Caco-2 (cell line): ENCODE measurements around the gene UBL7. TPM values are rescaled to one million over a fixed set of nuclear protein-coding genes. Genes with fewer than 3 reads are reported as not detected.
A peak's percentile ranks its signal among the peaks of the same experiment; 100 is the strongest.

Source experiments
- BruUV-seq: library from RNA; stranded (reverse); fragments of 400-500 nt; replicated peaks from 2 replicates; lab custom pipeline; 2021; lab: Mats Ljungman, UMichigan
- CTCF ChIA-PET: fragments of 300-600 bp; sonication (Branson Sonifier 250); formaldehyde crosslinking; loops from one replicate; lab custom pipeline; 2022; ENCODE audit warnings: antibody characterized with exemption; lab: Charles Lee
- POLR2A ChIA-PET: fragments of 300-600 bp; sonication (Branson Sonifier 250); formaldehyde crosslinking; loops from one replicate; lab custom pipeline; 2022; ENCODE audit warnings: antibody characterized with exemption; lab: Charles Lee
- DNase-seq, 2 experiments: peaks; one replicate each; pipeline versions ENCODE4 v3.0.0 to v3.0.0-alpha.2; 2020 to 2022
- H3K27me3 ChIP-seq: replicated peaks from 2 replicates; pipeline ENCODE4 v1.6.0; 2011; ENCODE audit warnings: low read length; ENCODE audit not compliant: control insufficient read depth, insufficient read depth
- H3K36me3 ChIP-seq: 2 replicates; pipeline ENCODE4 v1.5.1; 2011; ENCODE audit warnings: low read length; ENCODE audit not compliant: control insufficient read depth, insufficient read depth
- H3K4me1 ChIP-seq: fragments of 250-450 bp; sonication (Bioruptor Pico); 2 replicates; pipeline ENCODE4 v1.5.1; 2020; ENCODE audit warnings: mild to moderate bottlenecking
- H3K4me3 ChIP-seq: 2 replicates; pipeline ENCODE4 v1.5.1; 2011; ENCODE audit warnings: low read depth, mild to moderate bottlenecking, control low read depth, low read length
- H3K9me3 ChIP-seq: fragments of 250-450 bp; sonication (Bioruptor Pico); 2 replicates; pipeline ENCODE4 v1.5.1; 2020; ENCODE audit warnings: mild to moderate bottlenecking, moderate library complexity
- H3K27ac Mint-ChIP-seq: one replicate; pipeline ENCODE4 v1.8.0; 2022; ENCODE audit warnings: mixed read lengths; ENCODE audit not compliant: unreplicated experiment
- H3K27me3 Mint-ChIP-seq: one replicate; pipeline ENCODE4 v1.8.0; 2022; ENCODE audit warnings: mixed read lengths; ENCODE audit not compliant: insufficient read depth, unreplicated experiment
- H3K36me3 Mint-ChIP-seq: one replicate; pipeline ENCODE4 v1.8.0; 2022; ENCODE audit warnings: mild to moderate bottlenecking, mixed read lengths; ENCODE audit not compliant: insufficient read depth, unreplicated experiment
- H3K4me1 Mint-ChIP-seq: one replicate; pipeline ENCODE4 v1.8.0; 2022; ENCODE audit warnings: low read depth, mixed read lengths; ENCODE audit not compliant: unreplicated experiment
- H3K4me3 Mint-ChIP-seq: one replicate; pipeline ENCODE4 v1.8.0; 2022; ENCODE audit warnings: mild to moderate bottlenecking, moderate library complexity, mixed read lengths; ENCODE audit not compliant: unreplicated experiment
- H3K9me3 Mint-ChIP-seq: one replicate; pipeline ENCODE4 v1.8.0; 2022; ENCODE audit warnings: mixed read lengths; ENCODE audit not compliant: unreplicated experiment
- intact Hi-C: fragments of 100-400 bp; cut with micrococcal nuclease; formaldehyde crosslinking; loops from one replicate; pipeline ENCODE4 v1.10.0; 2022; ENCODE audit not compliant: unreplicated experiment
- total RNA-seq: library from RNA; stranded (reverse); gene quantifications from 2 replicates; pipeline ENCODE4 v1.2.3, GENCODE V29; 2022
- TF ChIP-seq, protein P1 (sequence below), 2 experiments: fragments of 200-600 bp in 1 of 2; IDR thresholded peaks; 1 replicate in 1 of 2; 2 replicates in 1 of 2; pipeline versions ENCODE4 v1.5.1 to v1.8.0; 2011 to 2022; ENCODE audit warnings: antibody characterized with exemption in 1 of 2, control low read depth in 1 of 2, inconsistent platforms in 1 of 2, low read depth in 1 of 2, low read length in 1 of 2, mild to moderate bottlenecking in 1 of 2, moderate library complexity in 1 of 2; ENCODE audit not compliant: insufficient read depth in 1 of 2, severe bottlenecking in 1 of 2, unreplicated experiment in 1 of 2

Gene UBL7
- total RNA-seq, 1 experiment from 2014 or later: 34.4 TPM

DNA sequence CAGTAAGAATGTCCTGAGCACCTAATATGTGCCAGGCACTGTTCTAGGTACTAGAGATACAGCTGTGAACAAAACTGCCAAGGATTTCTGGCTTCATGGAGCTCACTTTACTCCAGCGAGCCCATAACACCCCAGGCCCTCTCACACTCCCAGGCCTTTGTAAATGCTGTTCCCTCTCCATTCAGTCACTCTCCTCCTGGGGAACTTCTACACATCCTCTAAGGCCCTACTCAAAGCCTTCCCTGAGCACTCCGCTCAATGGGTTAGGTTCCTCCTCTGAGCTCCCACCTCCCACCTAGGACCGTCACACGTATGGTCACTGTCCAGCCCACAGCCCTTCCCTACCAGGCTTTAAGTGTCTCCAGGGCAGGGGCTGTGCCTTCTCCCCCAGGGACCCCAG, 54.4 kb downstream of the UBL7 start:
- Mint-ChIP-seq H3K36me3 (peaks cover 15% of the 10 kb centered on the region), H3K4me3 (no peak overlapping the region), H3K9me3 (no peaks in the 10 kb centered on the region), H3K27me3 (no peaks in the 10 kb centered on the region), H3K27ac (peak overlapping the region; percentile 54), H3K4me1 (peaks cover 15% of the 10 kb centered on the region)
- ChIA-PET POLR2A (no interaction called here), CTCF (no interaction called here)
- Histone ChIP-seq H3K4me1 (no peaks in the 10 kb centered on the region), H3K36me3 (no peaks in the 10 kb centered on the region; the same call in 1 of the 2 replicates), H3K27me3 (no peaks in the 10 kb centered on the region), H3K9me3 (no peaks in the 10 kb centered on the region), H3K4me3 (no peak overlapping the region)
- TF ChIP-seq, protein P1, sequence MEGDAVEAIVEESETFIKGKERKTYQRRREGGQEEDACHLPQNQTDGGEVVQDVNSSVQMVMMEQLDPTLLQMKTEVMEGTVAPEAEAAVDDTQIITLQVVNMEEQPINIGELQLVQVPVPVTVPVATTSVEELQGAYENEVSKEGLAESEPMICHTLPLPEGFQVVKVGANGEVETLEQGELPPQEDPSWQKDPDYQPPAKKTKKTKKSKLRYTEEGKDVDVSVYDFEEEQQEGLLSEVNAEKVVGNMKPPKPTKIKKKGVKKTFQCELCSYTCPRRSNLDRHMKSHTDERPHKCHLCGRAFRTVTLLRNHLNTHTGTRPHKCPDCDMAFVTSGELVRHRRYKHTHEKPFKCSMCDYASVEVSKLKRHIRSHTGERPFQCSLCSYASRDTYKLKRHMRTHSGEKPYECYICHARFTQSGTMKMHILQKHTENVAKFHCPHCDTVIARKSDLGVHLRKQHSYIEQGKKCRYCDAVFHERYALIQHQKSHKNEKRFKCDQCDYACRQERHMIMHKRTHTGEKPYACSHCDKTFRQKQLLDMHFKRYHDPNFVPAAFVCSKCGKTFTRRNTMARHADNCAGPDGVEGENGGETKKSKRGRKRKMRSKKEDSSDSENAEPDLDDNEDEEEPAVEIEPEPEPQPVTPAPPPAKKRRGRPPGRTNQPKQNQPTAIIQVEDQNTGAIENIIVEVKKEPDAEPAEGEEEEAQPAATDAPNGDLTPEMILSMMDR (IDR thresholded peaks at IDR 0.05; ENCODE audit: insufficient read depth in 1 of 2, low read depth in 1 of 2, low read length in 1 of 2, severe bottlenecking in 1 of 2, unreplicated experiment in 1 of 2): no peak
- intact Hi-C loops: no loop called here
- no peak for DNase-seq
- no TSS peak for BruUV-seq

GRCh38 chr15:74405823-74406222, 55.1 kb downstream of the UBL7 start:
- ChIA-PET CTCF (interaction anchor here (1.0 kb wide), 1 partner anchor 55 kb away, joined by 3 read pairs; the partner anchor contains the start of gene UBL7), POLR2A (no interaction called here)
- Histone ChIP-seq H3K27me3 (no peaks in the 10 kb centered on the region), H3K9me3 (no peaks in the 10 kb centered on the region), H3K4me1 (no peaks in the 10 kb centered on the region), H3K4me3 (no peak overlapping the region), H3K36me3 (no peaks in the 10 kb centered on the region; the same call in 1 of the 2 replicates)
- Mint-ChIP-seq H3K27me3 (no peaks in the 10 kb centered on the region), H3K9me3 (no peaks in the 10 kb centered on the region), H3K36me3 (peaks cover 8% of the 10 kb centered on the region), H3K27ac (peak overlapping the region; percentile 54), H3K4me1 (peaks cover 21% of the 10 kb centered on the region), H3K4me3 (no peak overlapping the region)
- BruUV-seq: no TSS peak
- intact Hi-C loops: no loop called here
- no peak for DNase-seq
- TF ChIP-seq, protein P1 (IDR thresholded peaks at IDR 0.05; ENCODE audit: insufficient read depth in 1 of 2, low read depth in 1 of 2, low read length in 1 of 2, severe bottlenecking in 1 of 2, unreplicated experiment in 1 of 2): no peak

- no peak overlapping the region for H3K4me3 Mint-ChIP-seq
- H3K27me3 Mint-ChIP-seq: no peaks in the 10 kb centered on the region
- no peaks in the 10 kb centered on the region for H3K36me3 Mint-ChIP-seq
- no peaks in the 10 kb centered on the region for H3K27me3 ChIP-seq
- POLR2A ChIA-PET: no interaction called here
- no peak for DNase-seq
- TF ChIP-seq, protein P1 (IDR thresholded peaks at IDR 0.05; ENCODE audit: insufficient read depth in 1 of 2, low read depth in 1 of 2, low read length in 1 of 2, severe bottlenecking in 1 of 2, unreplicated experiment in 1 of 2): no peak
- H3K9me3 ChIP-seq: no peaks in the 10 kb centered on the region
- BruUV-seq: no TSS peak
- peaks cover 7% of the 10 kb centered on the region for H3K4me1 ChIP-seq
- peaks cover 21% of the 10 kb centered on the region for H3K4me1 Mint-ChIP-seq
- H3K4me3 ChIP-seq: no peak overlapping the region
- H3K36me3 ChIP-seq: no peaks in the 10 kb centered on the region
- CTCF ChIA-PET: interaction anchor here (0.6 kb wide), 1 partner anchor 350 kb away, joined by 7 read pairs; no protein-coding TSS in a partner anchor
- H3K27ac Mint-ChIP-seq: no peak overlapping the region
- no peaks in the 10 kb centered on the region for H3K9me3 Mint-ChIP-seq
- intact Hi-C loops: no loop called here
These were observed 56.9 kb downstream of the UBL7 start for GRCh38 chr15:74403991-74404563.
